ENCODE measurements around the gene C1orf105.
"Not testable (repeated sequence)": the region's sequence is repeated elsewhere in the genome, so short reads cannot be mapped to it uniquely, and the experiment has no call there.

The C1orf105 gene

GRCh38 chr1:172420385-172420784 is at the start of gene C1orf105:
TSS of gene C1orf105 (plus strand) at chr1:172420685. CDS start at chr1:172420886, 201 bp downstream.
- no peak for DNase-seq (ENCODE audit: low spot score)

- not testable (repeated sequence) for DNase-seq (ENCODE audit: low spot score)
Observed at GRCh38 chr1:172371646-172372045, 48.8 kb upstream of the C1orf105 start.

- DNase-seq (ENCODE audit: low spot score) = no peak
Observed at GRCh38 chr1:172373864-172374263, 46.6 kb upstream of the C1orf105 start.

- DNase-seq (ENCODE audit: low spot score) = no peak
Observed at GRCh38 chr1:172375211-172375631, 45.3 kb upstream of the C1orf105 start.

GRCh38 chr1:172376431-172376830 is 44.1 kb upstream of the C1orf105 start:
- no peak for DNase-seq (ENCODE audit: low spot score)

GRCh38 chr1:172377565-172377964 is 42.9 kb upstream of the C1orf105 start:
- no peak for DNase-seq (ENCODE audit: low spot score)

GRCh38 chr1:172378109-172378760 is 42.2 kb upstream of the C1orf105 start:
- DNase-seq (ENCODE audit: low spot score) = no peak

- no peak for DNase-seq (ENCODE audit: low spot score)
Observed at GRCh38 chr1:172380441-172381244, 39.8 kb upstream of the C1orf105 start.

GRCh38 chr1:172381946-172382345 is 38.5 kb upstream of the C1orf105 start:
- no peak for DNase-seq (ENCODE audit: low spot score)

- no peak for DNase-seq (ENCODE audit: low spot score)
Observed at GRCh38 chr1:172382406-172382805, 38.1 kb upstream of the C1orf105 start.

- DNase-seq (ENCODE audit: low spot score) = no peak
Observed at GRCh38 chr1:172382990-172383389, 37.5 kb upstream of the C1orf105 start.

GRCh38 chr1:172383536-172383935 is 36.9 kb upstream of the C1orf105 start:
- no peak for DNase-seq (ENCODE audit: low spot score)

GRCh38 chr1:172384656-172385055 is 35.8 kb upstream of the C1orf105 start:
- DNase-seq (ENCODE audit: low spot score) = no peak

GRCh38 chr1:172386046-172386445 is 34.4 kb upstream of the C1orf105 start:
- no peak for DNase-seq (ENCODE audit: low spot score)

- DNase-seq (ENCODE audit: low spot score) = no peak
Observed at GRCh38 chr1:172388490-172388889, 32.0 kb upstream of the C1orf105 start.

- no peak for DNase-seq (ENCODE audit: low spot score)
Observed at GRCh38 chr1:172390301-172390682, 30.2 kb upstream of the C1orf105 start.

GRCh38 chr1:172390683-172391551 is 29.6 kb upstream of the C1orf105 start:
- DNase-seq (ENCODE audit: low spot score) = no peak

GRCh38 chr1:172391976-172392375 is 28.5 kb upstream of the C1orf105 start:
- DNase-seq (ENCODE audit: low spot score) = no peak

- DNase-seq (ENCODE audit: low spot score) = no peak
Observed at GRCh38 chr1:172393354-172393753, 27.1 kb upstream of the C1orf105 start.

GRCh38 chr1:172394141-172394751 is 26.2 kb upstream of the C1orf105 start:
- no peak for DNase-seq (ENCODE audit: low spot score)

GRCh38 chr1:172394811-172395210 is 25.7 kb upstream of the C1orf105 start:
- no peak for DNase-seq (ENCODE audit: low spot score)

GRCh38 chr1:172395576-172395975 is 24.9 kb upstream of the C1orf105 start:
- DNase-seq (ENCODE audit: low spot score) = no peak
